Measurements from ENCODE around the gene FAM83D. TPM values are rescaled to one million over a fixed set of nuclear protein-coding genes. Genes with fewer than 3 reads are reported as not detected.

FAM83D gene, protein sequence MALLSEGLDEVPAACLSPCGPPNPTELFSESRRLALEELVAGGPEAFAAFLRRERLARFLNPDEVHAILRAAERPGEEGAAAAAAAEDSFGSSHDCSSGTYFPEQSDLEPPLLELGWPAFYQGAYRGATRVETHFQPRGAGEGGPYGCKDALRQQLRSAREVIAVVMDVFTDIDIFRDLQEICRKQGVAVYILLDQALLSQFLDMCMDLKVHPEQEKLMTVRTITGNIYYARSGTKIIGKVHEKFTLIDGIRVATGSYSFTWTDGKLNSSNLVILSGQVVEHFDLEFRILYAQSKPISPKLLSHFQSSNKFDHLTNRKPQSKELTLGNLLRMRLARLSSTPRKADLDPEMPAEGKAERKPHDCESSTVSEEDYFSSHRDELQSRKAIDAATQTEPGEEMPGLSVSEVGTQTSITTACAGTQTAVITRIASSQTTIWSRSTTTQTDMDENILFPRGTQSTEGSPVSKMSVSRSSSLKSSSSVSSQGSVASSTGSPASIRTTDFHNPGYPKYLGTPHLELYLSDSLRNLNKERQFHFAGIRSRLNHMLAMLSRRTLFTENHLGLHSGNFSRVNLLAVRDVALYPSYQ
- total RNA-seq (2012; rRNA removed) (20.4 and 23.1 TPM in 2 replicates), polyA plus RNA-seq (2012; rRNA removed) (26.4 and 29.6 TPM in 2 replicates), Bru-seq, nascent RNA (percentile 70 among the genes with signal in this experiment), BruChase-seq, experiment 1, labeled RNA remaining after a 6-hour chase (percentile 48 among the genes with signal in this experiment), BruChase-seq, experiment 2, labeled RNA remaining after a 2-hour chase (percentile 49 among the genes with signal in this experiment)
- 19.3 and 28.9 TPM in 2 replicates for polyA plus RNA-seq (2012; cell fraction: cytosol; rRNA removed)
- 15.9 and 19.1 TPM in 2 replicates for polyA plus RNA-seq (2012; cell fraction: nucleus; rRNA removed; ENCODE audit: low replicate concordance)
- long read RNA-seq, transcript FAM83D-201 (4 exons, 2,475 nt): major isoform, 12 of 14 reads
- long read RNA-seq, partial matches to known transcripts: 0 of 14 reads
- long read RNA-seq, other reads (novel, unspliced or antisense): 2 of 14 reads

DNA sequence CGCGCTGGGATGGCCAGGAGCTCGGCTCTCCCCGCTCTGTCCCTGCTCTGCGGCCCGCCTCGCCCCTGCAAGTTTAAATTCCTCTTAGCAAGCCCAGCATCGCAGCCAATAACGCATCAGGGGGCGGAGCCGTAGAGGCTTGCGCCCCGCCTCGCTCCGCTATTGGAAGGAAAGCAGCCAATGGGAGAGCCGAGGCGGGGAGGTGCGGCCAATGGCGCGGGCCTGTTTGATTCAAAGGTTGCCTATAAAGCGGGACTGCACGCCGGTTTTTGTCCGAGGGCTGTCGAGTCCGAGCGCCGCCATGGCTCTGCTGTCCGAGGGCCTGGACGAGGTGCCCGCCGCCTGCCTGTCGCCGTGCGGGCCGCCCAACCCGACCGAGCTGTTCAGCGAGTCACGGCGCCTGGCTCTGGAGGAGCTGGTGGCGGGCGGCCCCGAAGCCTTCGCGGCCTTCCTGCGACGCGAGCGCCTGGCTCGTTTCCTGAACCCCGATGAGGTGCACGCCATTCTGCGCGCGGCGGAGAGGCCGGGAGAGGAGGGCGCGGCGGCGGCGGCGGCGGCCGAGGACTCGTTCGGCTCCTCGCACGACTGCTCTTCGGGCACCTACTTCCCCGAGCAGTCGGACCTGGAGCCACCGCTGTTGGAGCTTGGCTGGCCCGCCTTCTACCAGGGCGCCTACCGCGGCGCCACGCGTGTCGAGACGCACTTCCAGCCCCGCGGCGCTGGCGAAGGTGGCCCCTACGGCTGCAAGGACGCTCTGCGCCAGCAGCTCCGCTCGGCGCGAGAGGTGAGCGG is at the start of gene FAM83D:
TSS of gene FAM83D (plus strand) at position 276 of the 792 bp plus-strand sequence. CDS start at position 302, 26 bp downstream.
- Histone ChIP-seq H4K20me1 (ENCODE audit: insufficient read depth, low read length) (peaks cover 5% of the 10 kb centered on the region; the same call in 1 of the 2 replicates), H2BK120ac (ENCODE audit: low read depth, low read length) (no peak within 1 kb of the TSS), H2AFZ (replicated peaks; ENCODE audit: low read length, poor library complexity) (peak within 1 kb of the TSS; percentile 97), H3K14ac (replicated peaks; ENCODE audit: low read depth, low read length) (peak within 1 kb of the TSS; percentile 72), H3K27me3 (ENCODE audit: control insufficient read depth, insufficient read depth, low read length) (peaks cover 8% of the 10 kb centered on the region), H3K4me1 (ENCODE audit: control insufficient read depth, insufficient read depth, low read length) (peaks cover 5% of the 10 kb centered on the region), H4K8ac (ENCODE audit: low read depth in 2 of 2, low read length in 2 of 2) (peak within 1 kb of the TSS in 1 of 2 experiments; percentile 43; a peak in 2 of 4 replicates), H3K4ac (ENCODE audit: low read depth, low read length) (peak within 1 kb of the TSS; percentile 16; the same call in 1 of the 2 replicates), H3K23ac (ENCODE audit: low read depth, low read length) (peak within 1 kb of the TSS; percentile 87), H3K36me3 (ENCODE audit: control insufficient read depth, insufficient read depth, low read length) (no peaks in the 10 kb centered on the region), H3K27ac (ENCODE audit: insufficient read depth, low read length) (peak within 1 kb of the TSS; percentile 12; the same call in 1 of the 2 replicates), H3K9me1 (ENCODE audit: insufficient read depth, low read length) (peaks cover 8% of the 10 kb centered on the region; the same call in 1 of the 2 replicates), H3K9ac (ENCODE audit: low read depth, low read length) (peak within 1 kb of the TSS; percentile 73), H3K4me2 (ENCODE audit: low read depth, low read length) (peak within 1 kb of the TSS; percentile 87), H3K9me3 (ENCODE audit: control insufficient read depth, insufficient read depth, low read length) (no peaks in the 10 kb centered on the region), H2BK20ac (ENCODE audit: low read depth, low read length) (no peak within 1 kb of the TSS), H4K91ac (ENCODE audit: insufficient read depth, low read depth, low read length) (no peak within 1 kb of the TSS; the same call in 1 of the 2 replicates), H3K4me3 (ENCODE audit: insufficient read depth, low read depth, low read length) (peak within 1 kb of the TSS; percentile 66), H4K5ac (ENCODE audit: low read depth, low read length) (no peak within 1 kb of the TSS), H3K56ac (ENCODE audit: extremely low read depth, insufficient read depth, low read length) (peak within 1 kb of the TSS; percentile 71), H3K18ac (ENCODE audit: low read depth, low read length) (no peak within 1 kb of the TSS), H3K79me1 (ENCODE audit: low read depth in 1 of 2, low read length in 2 of 2) (peaks cover 4 to 27% of the 10 kb centered on the region in 2 experiments; a peak in 2 of 4 replicates), H2BK15ac (ENCODE audit: low read depth, low read length) (no peak within 1 kb of the TSS), H2AK9ac (replicated peaks; ENCODE audit: low read depth, low read length, poor library complexity) (peak within 1 kb of the TSS; percentile 92), H2BK5ac (ENCODE audit: low read depth, low read length, poor library complexity, severe bottlenecking) (peak within 1 kb of the TSS; percentile 9), H2AK5ac (ENCODE audit: low read depth, low read length) (no peak within 1 kb of the TSS)
- TF ChIP-seq CHD1 (IDR thresholded peaks at IDR 0.05; ENCODE audit: low read depth, low read length) (no peak), MAZ (IDR thresholded peaks at IDR 0.05; ENCODE audit: borderline replicate concordance, low read depth, low read length) (no peak), MXI1 (IDR thresholded peaks at IDR 0.05; ENCODE audit: borderline replicate concordance, low read depth, low read length) (peak; percentile 98), FOS (IDR thresholded peaks at IDR 0.05; ENCODE audit: low read depth, low read length) (peak; percentile 77), RAD21 (IDR thresholded peaks at IDR 0.05; ENCODE audit: low read length) (no peak; the same call in none of the 2 replicates), POLR2A (IDR thresholded peaks at IDR 0.05; ENCODE audit: low read depth, low read length) (peak; percentile 93)
- TF ChIP-seq, protein P1, sequence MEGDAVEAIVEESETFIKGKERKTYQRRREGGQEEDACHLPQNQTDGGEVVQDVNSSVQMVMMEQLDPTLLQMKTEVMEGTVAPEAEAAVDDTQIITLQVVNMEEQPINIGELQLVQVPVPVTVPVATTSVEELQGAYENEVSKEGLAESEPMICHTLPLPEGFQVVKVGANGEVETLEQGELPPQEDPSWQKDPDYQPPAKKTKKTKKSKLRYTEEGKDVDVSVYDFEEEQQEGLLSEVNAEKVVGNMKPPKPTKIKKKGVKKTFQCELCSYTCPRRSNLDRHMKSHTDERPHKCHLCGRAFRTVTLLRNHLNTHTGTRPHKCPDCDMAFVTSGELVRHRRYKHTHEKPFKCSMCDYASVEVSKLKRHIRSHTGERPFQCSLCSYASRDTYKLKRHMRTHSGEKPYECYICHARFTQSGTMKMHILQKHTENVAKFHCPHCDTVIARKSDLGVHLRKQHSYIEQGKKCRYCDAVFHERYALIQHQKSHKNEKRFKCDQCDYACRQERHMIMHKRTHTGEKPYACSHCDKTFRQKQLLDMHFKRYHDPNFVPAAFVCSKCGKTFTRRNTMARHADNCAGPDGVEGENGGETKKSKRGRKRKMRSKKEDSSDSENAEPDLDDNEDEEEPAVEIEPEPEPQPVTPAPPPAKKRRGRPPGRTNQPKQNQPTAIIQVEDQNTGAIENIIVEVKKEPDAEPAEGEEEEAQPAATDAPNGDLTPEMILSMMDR (conservative IDR thresholded peaks at IDR 0.05; ENCODE audit: low read depth, low read length): peak; percentile 83; the same call in 1 of the 2 replicates
- intact Hi-C loops (cut with micrococcal nuclease) (loop anchor here (1.0 kb wide), 3 partner anchors 36 to 280 kb away; partner anchors contain the start of gene DHX35), dilution Hi-C loops (cut with HindIII; ENCODE audit: low sequenced_read_pairs, unreplicated experiment) (no loop called here), in situ Hi-C loops (cut with MboI; ENCODE audit: low sequenced_read_pairs) (loop anchor here (10.0 kb wide), 1 partner anchor 118 kb away; no protein-coding TSS in a partner anchor)
- ATAC-seq (ENCODE audit: low read depth) (peak; percentile 99), DNase-seq (peak; percentile 97)
- ChIA-PET CTCF (interaction anchor here (0.6 to 1.4 kb wide), 4 partner anchors 36 to 122 kb away, joined by 3 to 5 read pairs (median 4); partner anchors contain the start of gene DHX35), POLR2A (ENCODE audit: unreplicated experiment) (interaction anchor here (1.0 kb wide), 1 partner anchor 36 kb away, joined by 5 read pairs; the partner anchor contains the start of gene DHX35)
- no TSS peak for BruUV-seq (replicated peaks)
- WGBS, 2 experiments (ENCODE audit: extremely low coverage in 2 of 2, insufficient read length in 1 of 2): 1% methylated on average over 54 of the region's 95 CpGs; no CpG with 5 or more reads in 1 of the 2 experiments

Measured in IMR-90 (cell line).